GM19193 (cell line): ENCODE data around the gene MRPS12.
A peak's percentile ranks its signal among the peaks of the same experiment; 100 is the strongest.

Source experiments
- POLR2A ChIP-seq: IDR thresholded peaks from 4 replicates; pipeline ENCODE4 v1.6.1; 2011; ENCODE audit not compliant: insufficient read depth, insufficient read length; ENCODE audit errors: extremely low read depth

Gene MRPS12

GRCh38 chr19:38930776-38931520 is at the start of gene MRPS12:
MRPS12 (plus strand) TSS chr19:38930944; CDS start chr19:38931295, 351 bp downstream.
- peak; percentile 93 for TF ChIP-seq POLR2A

- TF ChIP-seq POLR2A = no peak
These were observed 47.5 kb upstream of the MRPS12 start for GRCh38 chr19:38883286-38883685.

GRCh38 chr19:38888876-38889275 is 41.9 kb upstream of the MRPS12 start:
- TF ChIP-seq POLR2A = no peak

- no peak for TF ChIP-seq POLR2A
These were observed 40.9 kb upstream of the MRPS12 start for GRCh38 chr19:38889803-38890202.

- no peak for TF ChIP-seq POLR2A
These were observed 40.1 kb upstream of the MRPS12 start for GRCh38 chr19:38890686-38891085.

- TF ChIP-seq POLR2A = no peak
These were observed 39.0 kb upstream of the MRPS12 start for GRCh38 chr19:38891771-38892170.

- no peak for TF ChIP-seq POLR2A
These were observed 37.9 kb upstream of the MRPS12 start for GRCh38 chr19:38892841-38893240.

- no peak for TF ChIP-seq POLR2A
These were observed 37.4 kb upstream of the MRPS12 start for GRCh38 chr19:38893341-38893771.

GRCh38 chr19:38894968-38895367 is 35.8 kb upstream of the MRPS12 start:
- no peak for TF ChIP-seq POLR2A

GRCh38 chr19:38898788-38899446 is 31.8 kb upstream of the MRPS12 start:
- no peak for TF ChIP-seq POLR2A

GRCh38 chr19:38899447-38900201 is 31.1 kb upstream of the MRPS12 start, which contains the start of the genes NFKBIB and SIRT2:
NFKBIB (plus strand) TSS chr19:38899969; CDS start chr19:38900033, 64 bp downstream.
SIRT2 (minus strand) TSS chr19:38899618; CDS start chr19:38899521, 97 bp downstream.
- peak; percentile 70 for TF ChIP-seq POLR2A

- no peak for TF ChIP-seq POLR2A
These were observed 30.5 kb upstream of the MRPS12 start for GRCh38 chr19:38900202-38900629.

- no peak for TF ChIP-seq POLR2A
These were observed 30.0 kb upstream of the MRPS12 start for GRCh38 chr19:38900743-38901190.

- no peak for TF ChIP-seq POLR2A
These were observed 29.1 kb upstream of the MRPS12 start for GRCh38 chr19:38901683-38902082.
